NCI-H345 treated with DMSO at 0.1 percent for 48 hours (cell line): ENCODE measurements around the gene MAGI1.
"Not testable (repeated sequence)": the region's sequence is repeated elsewhere in the genome, so short reads cannot be mapped to it uniquely, and the experiment has no call there.

Experiments used
- DNase-seq: peaks from one replicate; lab custom pipeline; 2025; ENCODE audit not compliant: unreplicated experiment; lab: John Stamatoyannopoulos, UW

MAGI1 gene

DNA sequence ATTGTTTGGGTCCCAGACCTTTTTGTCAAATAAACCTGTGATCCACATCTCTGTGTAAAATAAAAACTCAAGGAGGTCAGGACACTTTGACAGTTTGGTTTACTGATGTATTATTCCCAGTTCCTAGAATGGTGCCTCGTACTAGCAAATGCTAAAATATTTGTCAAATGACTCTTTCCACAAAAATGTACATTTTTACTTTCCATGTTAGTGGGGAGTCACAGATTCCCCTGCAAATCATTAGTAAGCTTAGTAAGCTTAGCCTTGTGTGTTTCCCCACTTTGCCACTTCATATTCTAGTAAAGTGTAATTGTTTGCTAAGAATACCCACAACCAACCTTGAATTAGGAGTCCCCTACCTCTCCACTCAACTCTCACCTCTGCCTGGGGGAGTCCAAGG, 2.4 kb upstream of the MAGI1 start:
- DNase-seq = no peak

DNA sequence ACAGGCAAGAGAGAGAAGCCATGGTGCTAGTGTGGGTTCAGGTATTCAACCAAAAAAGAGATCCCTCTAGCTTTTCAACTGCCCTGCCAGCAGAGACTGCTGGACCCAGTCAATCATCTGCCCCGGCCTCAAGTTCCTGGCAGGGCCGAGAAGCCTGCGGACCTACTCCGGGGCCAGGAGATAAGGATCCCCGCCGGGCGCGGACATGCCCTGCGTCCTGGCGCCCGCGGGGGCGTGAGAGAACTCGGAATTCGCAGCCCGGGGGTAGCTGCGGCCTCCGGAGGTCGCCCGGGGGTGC, 821 bp upstream of the MAGI1 start:
- no peak for DNase-seq

DNA sequence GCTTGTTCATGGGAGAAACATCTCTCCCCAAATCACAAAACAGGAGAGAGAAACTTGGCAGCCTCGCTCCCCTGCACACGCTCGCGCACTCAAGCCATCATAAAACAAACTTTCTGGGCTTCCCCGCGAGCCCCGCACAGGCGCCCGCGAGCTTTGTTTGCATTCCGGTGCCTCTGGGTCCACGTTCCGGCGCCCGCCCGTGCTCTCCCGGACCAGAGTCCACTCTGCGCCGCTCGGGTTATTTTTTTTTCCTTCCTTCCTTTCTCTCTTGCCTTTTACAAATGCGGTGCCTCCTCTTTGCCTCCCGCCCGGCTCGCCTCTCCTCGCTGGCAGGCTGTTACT, 363 bp downstream of the MAGI1 start:
- DNase-seq = no peak

DNA sequence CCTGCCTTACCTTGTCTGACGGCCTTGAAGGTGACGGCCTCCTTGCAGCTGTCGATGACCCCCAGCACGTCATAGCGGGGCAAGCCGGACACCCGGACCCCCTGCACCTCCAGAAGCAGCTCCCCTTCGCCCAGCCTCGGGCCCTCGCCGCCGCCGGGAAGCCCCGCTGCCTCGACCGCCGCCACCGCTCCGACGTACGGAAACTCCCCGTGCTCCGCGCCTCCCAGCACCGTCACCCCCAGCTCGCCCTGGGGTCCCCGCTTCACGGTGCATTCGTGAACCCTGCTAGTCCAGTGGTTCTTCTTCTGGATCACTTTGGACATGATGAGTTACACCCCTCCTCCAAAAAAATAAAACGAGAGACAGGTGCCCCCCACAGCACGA, 740 bp downstream of the MAGI1 start:
- no peak for DNase-seq

DNA sequence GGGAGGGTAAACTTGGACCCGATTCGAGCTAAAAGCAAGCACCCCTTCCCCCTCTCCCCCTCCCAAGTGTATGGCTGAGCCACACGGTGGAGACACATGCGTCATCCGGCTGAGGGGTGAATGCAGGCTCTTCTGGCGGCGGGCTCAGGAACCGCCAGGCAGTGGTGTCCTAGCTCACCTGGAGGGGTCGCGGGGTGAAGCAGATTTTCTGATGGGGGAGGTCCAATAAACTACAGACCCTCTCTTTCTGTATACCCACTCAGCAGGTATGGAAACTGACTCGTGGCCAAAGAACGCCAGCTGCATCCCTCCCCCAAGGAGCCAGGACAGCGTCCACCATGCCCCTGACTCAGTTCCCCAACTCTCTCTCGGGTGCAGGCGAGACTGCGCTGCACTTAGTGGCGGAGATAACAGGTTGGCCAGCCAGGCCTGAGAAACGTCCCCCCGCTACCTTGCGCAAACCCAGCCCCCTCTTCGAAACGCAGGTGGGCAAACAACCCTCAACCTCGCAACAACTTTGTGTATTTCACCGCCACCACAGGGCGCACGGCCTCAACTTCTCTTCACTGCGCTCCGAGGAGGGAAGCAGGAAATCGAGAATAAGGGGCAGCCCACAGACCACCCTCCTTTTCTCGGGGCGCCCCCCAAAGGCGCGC, 1.3 kb downstream of the MAGI1 start:
- peak; percentile 7 for DNase-seq

DNA sequence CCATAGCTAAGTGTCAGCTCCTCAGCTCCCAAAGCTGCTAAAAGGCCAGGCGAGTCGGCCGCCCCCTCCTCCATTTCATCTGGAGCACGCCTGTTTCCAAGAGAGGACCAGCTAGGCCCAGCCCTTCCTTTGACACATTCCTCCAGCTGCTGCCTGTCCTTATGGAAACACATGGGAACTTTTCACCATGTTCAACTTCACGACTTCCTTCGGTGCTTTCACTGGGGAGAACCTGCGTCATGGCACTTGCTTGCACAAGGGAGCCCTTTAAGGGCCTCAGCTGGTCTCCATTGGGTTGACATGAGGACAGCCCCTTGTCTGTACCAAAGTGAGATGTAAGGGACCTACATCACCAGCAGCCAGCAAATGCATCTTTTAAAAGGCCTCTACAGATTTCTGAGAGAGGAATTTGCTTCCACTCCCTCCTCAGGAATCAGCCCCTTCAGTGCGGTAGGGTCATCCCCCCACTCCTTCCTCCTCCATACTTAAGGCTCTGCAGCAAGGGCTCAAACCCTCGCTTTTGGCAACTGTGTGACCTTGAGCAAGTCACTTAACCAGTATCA, 2.1 kb downstream of the MAGI1 start:
- DNase-seq = no peak

DNA sequence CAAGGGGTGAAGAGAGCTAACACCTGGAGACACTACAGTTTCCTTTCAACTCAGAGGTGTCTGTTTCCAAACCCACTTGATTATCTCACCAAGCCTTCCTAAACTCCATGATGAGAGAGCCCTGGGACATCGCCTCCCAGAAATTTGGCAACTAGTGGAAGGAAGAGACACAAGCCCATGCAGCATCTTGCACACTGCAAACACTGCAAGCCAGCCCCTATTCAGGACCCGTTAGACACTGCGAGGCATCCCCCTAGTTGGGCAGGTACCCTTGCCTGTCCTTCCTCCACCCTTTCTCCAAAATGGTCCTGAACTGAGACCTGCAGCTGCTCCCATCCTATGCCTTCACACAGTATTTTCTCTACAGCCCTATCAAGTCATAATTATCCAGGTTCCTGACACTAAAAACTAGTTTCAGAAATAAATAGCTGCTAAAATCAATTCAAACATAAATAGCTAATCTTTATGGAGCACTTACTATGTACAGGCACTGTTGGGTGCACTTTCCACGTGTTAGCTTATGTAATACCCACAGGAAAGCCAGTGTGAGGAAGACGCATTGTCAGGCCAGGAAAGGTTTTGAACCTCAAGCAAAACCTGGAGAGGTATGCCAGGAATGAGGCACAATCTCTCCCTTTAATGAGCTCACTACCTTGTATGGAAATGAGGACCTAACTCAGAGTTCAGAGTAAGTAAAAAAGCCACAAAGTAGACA, 2.8 kb downstream of the MAGI1 start:
- no peak for DNase-seq

DNA sequence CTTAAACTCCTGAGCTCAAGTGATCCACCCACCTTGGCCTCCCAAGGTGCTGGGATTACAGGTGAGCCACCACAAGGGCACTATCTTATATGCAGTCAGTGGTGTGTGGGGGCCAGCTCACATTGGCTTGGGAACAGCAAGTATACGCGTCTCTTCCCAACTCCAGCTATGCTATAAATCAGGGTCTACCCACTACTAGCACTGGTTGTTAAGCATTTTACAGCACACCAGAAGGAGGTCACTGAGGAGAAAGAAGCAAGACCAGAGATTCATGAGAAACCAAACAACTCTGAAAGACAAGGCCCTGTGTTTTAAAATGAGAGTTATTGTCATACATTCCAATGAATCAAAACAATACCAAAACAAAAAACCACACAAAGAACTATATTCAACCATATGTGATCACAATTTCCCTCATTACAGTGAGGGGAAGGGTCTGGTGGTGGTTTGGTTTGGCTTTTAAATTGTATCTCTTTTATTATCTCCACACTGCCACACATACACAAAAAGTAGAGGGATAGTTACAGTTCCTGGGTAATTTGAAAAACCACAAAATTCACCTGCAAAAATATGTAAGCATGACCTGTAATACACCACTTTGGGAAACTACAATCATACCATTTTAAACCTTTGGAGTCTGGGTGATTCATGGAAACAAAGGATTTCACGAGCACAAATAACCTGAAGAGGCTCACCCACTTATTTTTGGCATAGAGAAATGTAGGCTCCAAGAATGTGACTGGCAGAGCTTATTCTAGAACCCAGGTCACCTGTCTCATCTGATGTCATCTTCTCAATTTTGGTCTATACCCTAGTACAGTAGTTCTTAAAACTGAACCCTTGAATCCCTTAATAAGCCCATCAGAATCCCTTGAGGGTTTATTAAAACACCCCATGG, 5.2 kb downstream of the MAGI1 start:
- no peak for DNase-seq

DNA sequence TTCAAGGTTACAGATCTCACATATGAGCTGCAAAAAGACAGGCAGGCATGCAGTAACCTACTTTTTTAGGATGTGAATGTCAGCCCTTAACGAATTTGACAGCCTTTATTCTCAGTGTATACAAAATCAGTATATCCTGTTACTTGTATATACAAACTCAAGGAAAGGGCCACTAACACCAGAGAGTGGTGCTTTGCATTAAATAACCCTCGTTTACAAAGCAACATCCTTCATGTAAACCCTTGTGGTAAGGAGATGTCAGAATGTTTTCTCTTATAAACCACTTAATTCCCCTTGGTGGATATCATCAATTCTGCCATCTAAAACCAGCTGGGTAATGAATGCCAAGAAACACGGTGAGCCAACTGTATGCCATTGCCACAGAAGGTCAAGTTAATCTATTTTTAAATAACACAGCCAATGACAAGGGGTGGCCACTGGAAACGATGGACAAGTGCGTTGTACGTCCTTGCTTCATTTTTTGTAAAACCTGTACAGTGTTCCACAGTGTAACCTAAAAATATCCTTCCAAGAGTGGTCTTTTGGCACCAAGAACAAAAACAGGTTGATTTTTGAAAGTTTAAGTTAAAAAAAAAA, 7.5 kb downstream of the MAGI1 start:
- no peak for DNase-seq

DNA sequence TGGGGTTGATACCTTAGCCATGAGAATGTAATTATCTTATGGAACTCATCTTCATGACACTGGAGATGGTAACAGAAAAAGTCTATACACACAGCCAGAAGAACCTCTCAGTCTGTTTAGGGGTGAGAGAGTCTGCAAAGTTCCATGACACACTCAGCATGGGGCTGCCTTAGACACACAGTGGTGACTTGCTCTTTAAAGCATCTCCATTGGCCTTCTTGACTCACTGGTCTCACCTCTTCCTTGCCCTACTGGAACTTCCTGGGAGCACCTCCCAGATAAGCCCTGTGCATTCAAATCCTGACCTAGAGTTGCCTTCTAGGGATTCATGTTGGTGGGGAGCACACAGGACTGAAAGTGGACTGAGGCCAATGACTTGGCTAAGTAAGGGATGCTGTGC, 9.3 kb downstream of the MAGI1 start:
- no peak for DNase-seq

DNA sequence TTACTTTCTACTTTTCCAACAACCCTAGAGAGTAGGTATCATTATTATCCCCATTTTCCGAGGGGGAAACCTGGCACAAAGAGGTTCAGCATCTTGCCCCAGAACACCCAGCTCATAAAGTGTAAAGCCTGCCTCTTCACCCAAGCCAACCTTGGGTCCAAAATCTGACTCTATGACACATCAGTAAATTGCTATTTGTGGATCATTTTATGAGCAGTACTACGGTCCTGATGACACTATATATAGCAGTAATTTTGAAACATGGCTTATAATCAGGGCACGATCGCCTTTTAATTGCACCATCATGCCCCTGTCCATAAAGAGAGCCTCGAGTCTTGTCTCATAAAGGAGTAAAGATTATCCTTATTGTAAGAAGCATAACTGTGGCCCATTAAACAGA, 9.7 kb downstream of the MAGI1 start:
- no peak for DNase-seq

DNA sequence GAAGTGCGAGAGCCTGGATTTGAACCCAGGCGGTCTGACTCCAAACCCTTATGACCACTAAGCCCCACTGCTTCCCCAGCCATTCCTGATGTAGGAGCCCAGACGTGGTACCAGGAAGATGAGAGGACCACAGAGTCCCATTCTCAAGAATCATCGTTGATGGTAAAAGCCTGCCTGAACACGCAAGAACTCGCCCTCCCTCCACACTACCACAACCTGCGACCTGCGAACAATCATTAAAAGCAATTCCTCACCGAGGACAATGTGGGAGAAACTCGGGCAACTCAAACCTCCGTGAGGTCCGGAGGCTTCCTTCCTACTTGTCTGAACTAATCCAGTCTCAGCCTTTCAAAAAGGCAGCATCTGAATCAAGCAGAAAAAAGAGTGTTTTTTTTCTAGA, 10.3 kb downstream of the MAGI1 start:
- DNase-seq = no peak

DNA sequence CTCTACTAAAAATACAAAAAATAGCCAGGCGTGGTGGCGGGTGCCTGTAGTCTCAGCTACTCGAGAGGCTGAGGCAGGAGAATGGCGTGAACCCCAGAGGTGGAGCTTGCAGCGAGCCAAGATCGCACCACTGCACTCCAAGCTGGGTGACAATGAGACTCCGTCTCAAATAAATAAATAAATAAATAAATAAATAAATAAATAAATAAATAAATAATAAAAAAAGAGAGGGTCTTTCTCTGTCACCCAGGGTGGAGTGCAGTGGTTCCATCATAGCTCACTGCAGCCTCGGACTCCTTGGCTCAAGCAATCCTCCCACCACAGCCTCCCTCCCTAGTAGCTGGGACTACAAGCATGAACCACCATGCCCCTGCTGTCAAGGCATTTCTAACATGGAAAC, 11.6 kb downstream of the MAGI1 start:
- not testable (repeated sequence) for DNase-seq

DNA sequence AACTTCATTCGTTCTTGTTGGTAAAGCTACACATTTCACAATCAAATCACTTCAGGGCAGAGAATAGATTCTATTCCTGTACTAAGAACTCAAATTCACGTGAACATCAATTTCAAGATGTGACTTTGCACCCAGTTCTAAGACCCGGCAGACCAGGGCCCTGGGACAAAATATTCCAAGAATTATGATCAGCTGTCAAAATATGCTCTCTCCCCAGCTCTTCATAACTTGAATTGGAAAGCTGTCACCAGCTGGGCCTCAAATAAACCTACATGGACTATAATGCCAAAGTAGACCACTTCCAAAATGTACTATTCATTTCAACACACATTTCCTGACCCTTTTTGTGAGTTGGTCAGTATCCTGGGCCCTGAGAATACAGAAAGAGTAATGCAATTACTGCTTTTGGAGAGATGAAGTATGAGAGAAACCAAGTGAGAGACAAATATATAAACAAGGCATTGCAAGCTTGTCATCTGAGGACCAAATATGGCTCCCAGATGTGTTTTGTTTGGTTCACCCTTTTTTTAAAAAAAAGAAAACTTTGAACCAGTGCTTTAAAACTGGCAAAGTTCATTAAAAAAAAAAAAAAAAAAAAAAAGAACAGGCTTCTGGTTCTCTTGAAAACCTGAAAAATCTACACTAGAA, 14.9 kb downstream of the MAGI1 start:
- no peak for DNase-seq

DNA sequence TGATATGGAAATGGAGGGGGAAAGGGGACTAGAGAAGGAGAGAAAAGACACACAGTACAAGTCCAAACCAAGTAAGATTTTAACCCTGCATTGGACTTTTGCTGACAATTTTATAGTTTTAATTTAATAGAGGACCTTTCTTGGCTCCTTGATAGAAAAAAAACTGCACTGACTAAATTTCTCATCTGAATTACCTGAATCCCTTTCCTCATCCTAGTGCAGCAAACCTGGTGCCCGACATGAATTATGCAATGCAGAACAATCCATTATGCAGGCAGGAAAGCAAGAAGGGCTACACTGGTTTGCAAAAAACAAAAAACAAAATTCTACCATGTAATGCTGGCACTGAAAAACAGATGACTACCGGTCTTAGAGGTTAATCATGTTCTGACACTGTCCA, 15.5 kb downstream of the MAGI1 start:
- DNase-seq = no peak

DNA sequence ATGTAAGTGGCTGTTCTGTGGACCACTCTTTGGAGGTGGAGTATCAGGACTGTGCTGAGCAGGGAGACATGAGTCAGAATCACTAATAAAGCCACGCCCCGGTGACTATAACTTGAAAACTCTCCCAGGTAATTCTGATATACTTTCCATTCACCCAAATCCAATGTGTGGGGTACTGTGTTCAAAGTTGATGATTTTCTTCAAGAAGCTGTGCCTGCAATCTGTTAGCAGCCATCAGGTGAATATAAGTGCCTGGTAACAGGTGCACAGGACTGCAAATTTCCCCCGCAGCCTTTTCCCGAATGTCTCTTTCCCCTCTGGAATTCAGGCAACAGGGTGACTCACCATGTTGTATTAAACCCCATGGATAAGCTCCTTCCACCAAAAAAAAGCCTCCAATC, 17.0 kb downstream of the MAGI1 start:
- DNase-seq = no peak

DNA sequence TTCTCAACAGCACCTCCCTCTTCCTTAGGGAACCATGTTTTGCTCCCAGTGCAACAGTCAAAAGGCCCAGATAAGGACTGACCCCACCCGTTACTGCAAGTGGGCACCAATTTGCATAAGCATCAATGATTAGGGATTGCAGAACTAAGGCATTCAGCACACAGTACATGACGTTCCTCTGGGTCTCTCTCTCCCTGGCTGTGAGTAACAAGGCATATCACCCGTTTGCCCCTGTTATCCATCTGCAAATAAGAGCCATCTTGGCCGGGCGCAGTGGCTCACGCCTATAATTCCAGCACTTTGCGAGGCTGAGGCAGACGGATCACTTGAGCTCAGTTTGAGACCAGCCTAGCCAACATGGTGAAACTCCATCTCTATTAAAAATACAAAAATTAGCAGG, 18.8 kb downstream of the MAGI1 start:
- no peak for DNase-seq

DNA sequence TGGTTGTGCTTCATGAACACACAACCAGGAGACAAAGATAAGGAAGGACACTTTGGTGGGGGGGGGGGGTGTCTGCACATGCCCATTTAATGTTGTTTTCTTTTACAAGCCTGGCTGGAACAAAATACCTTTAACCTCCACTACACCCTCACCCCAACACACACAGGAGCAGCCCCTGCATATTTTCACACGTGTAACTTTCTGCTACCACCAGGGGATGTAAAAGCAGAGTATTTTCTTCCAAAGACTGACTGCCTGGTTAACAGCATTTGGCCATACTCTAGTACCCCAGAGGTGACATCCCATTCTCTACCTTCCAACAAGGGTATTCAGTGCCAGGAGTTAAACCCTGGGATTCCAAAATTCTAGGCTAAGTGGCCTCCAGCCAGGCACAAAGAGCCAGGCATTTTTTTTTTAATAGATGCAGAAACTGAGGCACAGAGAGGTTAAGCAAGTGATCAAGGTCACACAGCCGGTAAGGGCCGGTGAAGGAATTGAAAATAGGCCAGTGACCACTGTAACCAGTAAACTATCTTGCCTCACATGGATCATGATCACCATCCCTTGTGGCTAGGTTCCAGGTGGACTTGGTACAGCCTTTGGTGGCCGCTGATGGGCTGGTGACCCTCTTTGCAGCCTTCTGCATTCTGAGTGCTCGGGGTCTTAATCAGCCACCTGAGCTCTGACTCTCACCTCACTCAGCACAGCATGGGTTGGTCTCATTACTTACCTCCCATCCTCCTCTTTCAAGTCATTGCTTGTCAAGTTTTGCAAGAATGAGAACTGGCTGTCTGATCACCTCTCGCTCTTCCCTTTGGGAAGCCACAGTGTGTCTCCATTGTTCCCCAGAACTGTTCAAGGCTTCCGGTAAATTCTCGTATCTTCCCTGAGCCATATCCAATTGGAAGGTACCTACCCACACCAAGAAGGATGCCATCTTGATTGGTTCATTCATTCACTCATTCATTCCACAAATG, 20.4 kb downstream of the MAGI1 start:
- no peak for DNase-seq

DNA sequence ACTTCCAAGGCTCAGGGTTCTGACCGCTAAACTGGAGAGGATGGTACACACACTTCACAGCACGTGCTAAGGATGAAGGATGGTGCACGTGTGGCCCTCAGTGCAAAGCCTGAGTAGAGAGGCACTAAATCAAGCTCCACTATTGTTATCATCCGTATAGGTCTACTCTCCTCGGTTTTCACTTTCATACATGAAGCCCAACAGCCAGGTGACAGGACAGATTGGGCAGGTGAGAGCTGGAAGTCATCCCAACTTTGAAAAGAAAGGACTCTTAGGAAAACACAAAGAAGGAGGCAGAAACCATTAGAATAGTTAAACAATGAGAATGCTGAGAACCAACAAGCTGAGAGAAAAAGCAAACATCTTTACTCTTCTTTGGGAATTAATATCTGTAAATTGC, 21.1 kb downstream of the MAGI1 start:
- peak; percentile 21 for DNase-seq

DNA sequence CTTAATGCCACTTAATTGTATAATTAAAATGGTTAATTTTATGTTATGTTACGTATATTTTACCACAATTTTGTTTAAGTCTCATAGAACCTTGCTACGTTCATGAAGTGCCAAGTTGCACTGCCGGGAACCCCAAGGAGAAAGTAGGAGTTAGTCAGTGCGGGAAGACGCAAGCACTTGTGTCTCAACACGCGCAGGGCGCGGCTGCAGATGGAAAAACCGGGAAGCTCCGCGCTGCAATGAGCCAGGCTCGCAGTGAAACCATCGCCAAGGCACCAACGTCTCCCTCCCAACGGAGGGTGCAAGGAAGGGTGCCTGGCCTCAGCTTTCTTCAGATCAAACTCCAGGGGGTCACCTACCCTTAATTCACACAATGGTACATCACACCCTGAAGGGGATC, 21.6 kb downstream of the MAGI1 start:
- no peak for DNase-seq
